Common myeloid progenitor, CD34-positive (primary cell): Measurements from ENCODE around the gene LPCAT2.
A peak's percentile ranks its signal among the peaks of the same experiment; 100 is the strongest.

Experiments
- CTCF ChIA-PET: fragments of 350-600 bp; sonication (Branson Sonifier 250); formaldehyde crosslinking; loops from one replicate; lab custom pipeline; 2021; ENCODE audit warnings: antibody characterized with exemption; lab: Charles Lee
- POLR2A ChIA-PET: fragments of 350-600 bp; sonication (Branson Sonifier 250); formaldehyde crosslinking; loops from one replicate; lab custom pipeline; 2021; ENCODE audit warnings: antibody characterized with exemption; lab: Charles Lee
- DNase-seq, 3 donors: peaks; one replicate each; pipeline versions ENCODE4 v3.0.0 to v3.0.0-alpha.2; 2013
- H3K27ac ChIP-seq, 2 experiments: 1 replicate in 1 of 2; 2 replicates in 1 of 2; pipeline ENCODE4 v1.7.0; 2013; ENCODE audit warnings: inconsistent platforms in 2 of 2, low read length in 2 of 2, mild to moderate bottlenecking in 2 of 2, low read depth in 1 of 2, moderate library complexity in 1 of 2; ENCODE audit not compliant: severe bottlenecking in 2 of 2, insufficient read depth in 1 of 2, poor library complexity in 1 of 2
- H3K27me3 ChIP-seq, 5 experiments: replicated peaks in 2 of 5; 1 replicate in 3 of 5; 2 replicates in 2 of 5; pipeline versions ENCODE4 v1.6.1 to v1.7.0; 2013; ENCODE audit warnings: low read length in 4 of 5, mild to moderate bottlenecking in 2 of 5, moderate library complexity in 2 of 5, inconsistent platforms in 1 of 5; ENCODE audit not compliant: insufficient read depth in 5 of 5, control insufficient read depth in 4 of 5
- H3K36me3 ChIP-seq, 4 experiments: 1 replicate in 2 of 4; 2 replicates in 2 of 4; pipeline versions ENCODE4 v1.6.1 to v1.7.0; 2013; ENCODE audit warnings: low read length in 3 of 4, control low read depth in 1 of 4, mild to moderate bottlenecking in 1 of 4; ENCODE audit not compliant: control insufficient read depth in 4 of 4, insufficient read depth in 4 of 4
- H3K4me1 ChIP-seq, 4 experiments: 1 replicate in 3 of 4; 2 replicates in 1 of 4; pipeline versions ENCODE4 v1.6.1 to v1.7.1; 2013; ENCODE audit warnings: low read length in 3 of 4, mild to moderate bottlenecking in 3 of 4, control low read depth in 1 of 4, inconsistent platforms in 1 of 4, moderate library complexity in 1 of 4; ENCODE audit not compliant: control insufficient read depth in 4 of 4, insufficient read depth in 4 of 4; ENCODE audit errors: control extremely low read depth in 1 of 4
- H3K4me3 ChIP-seq, 7 experiments: 1 replicate in 4 of 7; 2 replicates in 3 of 7; pipeline versions ENCODE4 v1.5.1 to v1.7.0; 2013; ENCODE audit warnings: mild to moderate bottlenecking in 7 of 7, low read length in 6 of 7, moderate library complexity in 6 of 7, inconsistent platforms in 2 of 7, low read depth in 2 of 7, control low read depth in 1 of 7; ENCODE audit not compliant: insufficient read depth in 4 of 7, control insufficient read depth in 1 of 7; ENCODE audit errors: extremely low read depth in 1 of 7
- H3K9me3 ChIP-seq, 5 experiments: 1 replicate in 4 of 5; 2 replicates in 1 of 5; pipeline versions ENCODE4 v1.6.1 to v1.7.1; 2013; ENCODE audit warnings: low read length in 4 of 5, mild to moderate bottlenecking in 2 of 5, inconsistent platforms in 1 of 5, low read depth in 1 of 5, moderate library complexity in 1 of 5; ENCODE audit not compliant: control insufficient read depth in 4 of 5, insufficient read depth in 2 of 5; ENCODE audit errors: control extremely low read depth in 1 of 5
- WGBS: methylation state at CpG from one replicate; pipeline ENCODE4 v1.1.5; 2013; ENCODE audit not compliant: insufficient coverage; 5-methylcytosine and 5-hydroxymethylcytosine counted together

The LPCAT2 gene

GRCh38 chr16:55540221-55540620 lies 31.3 kb downstream of the LPCAT2 start:
- 86% methylated on average over 1 of the region's 1 CpG for WGBS
- H3K4me3 ChIP-seq = no peak overlapping the region
- CTCF ChIA-PET = interaction anchor here (1.4 to 3.0 kb wide), 5 partner anchors 12 to 76 kb away, joined by 3 to 28 read pairs (median 9); no protein-coding TSS in a partner anchor
- H3K4me1 ChIP-seq = peaks cover 0 to 27% (median 10%) of the 10 kb centered on the region in 4 experiments
- no peaks in the 10 kb centered on the region for H3K27me3 ChIP-seq
- POLR2A ChIA-PET = interaction anchor here (0.5 kb wide), 1 partner anchor 1715 kb away, joined by 3 read pairs; no protein-coding TSS in a partner anchor
- DNase-seq = no peak
- H3K27ac ChIP-seq = no peak overlapping the region
- peaks cover 0 to 44% (median 22%) of the 10 kb centered on the region in 4 experiments for H3K36me3 ChIP-seq
- no peaks in the 10 kb centered on the region for H3K9me3 ChIP-seq

- Histone ChIP-seq H3K4me3 (no peak overlapping the region), H3K9me3 (no peaks in the 10 kb centered on the region), H3K4me1 (peaks cover 0 to 18% (median 8%) of the 10 kb centered on the region in 4 experiments), H3K27me3 (no peaks in the 10 kb centered on the region), H3K27ac (no peak overlapping the region), H3K36me3 (peaks cover 3 to 53% (median 26%) of the 10 kb centered on the region in 4 experiments)
- peak in 2 of 3 donors; percentile 44 to 51 for DNase-seq
- ChIA-PET POLR2A (no interaction called here), CTCF (interaction anchor here (0.9 to 3.0 kb wide), 7 partner anchors 15 to 78 kb away, joined by 3 to 28 read pairs (median 5); no protein-coding TSS in a partner anchor)
- WGBS = 100% methylated on average over 1 of the region's 1 CpG
Measured at GRCh38 chr16:55542459-55543082, 33.7 kb downstream of the LPCAT2 start.

- peaks cover 0 to 12% (median 5%) of the 10 kb centered on the region in 4 experiments for H3K4me1 ChIP-seq
- no peaks in the 10 kb centered on the region for H3K9me3 ChIP-seq
- H3K27ac ChIP-seq = no peak overlapping the region
- H3K27me3 ChIP-seq = no peaks in the 10 kb centered on the region
- H3K36me3 ChIP-seq = peaks cover 3 to 48% (median 21%) of the 10 kb centered on the region in 4 experiments
- no CpG with 5 or more reads among the region's 2 CpGs for whole genome bisulfite sequencing
- ChIA-PET POLR2A (no interaction called here), CTCF (interaction anchor here (0.7 to 7.3 kb wide), 13 partner anchors 9 to 160 kb away, joined by 3 to 74 read pairs (median 3); no protein-coding TSS in a partner anchor)
- peak in 2 of 3 donors; percentile 18 to 30 for DNase-seq
- no peak overlapping the region for H3K4me3 ChIP-seq
Measured at GRCh38 chr16:55543472-55543871, 34.6 kb downstream of the LPCAT2 start.

GRCh38 chr16:55552621-55553020 lies 43.7 kb downstream of the LPCAT2 start:
- no peaks in the 10 kb centered on the region for H3K27me3 ChIP-seq
- ChIA-PET CTCF (interaction anchor here (0.7 to 1.9 kb wide), 2 partner anchors 57 to 88 kb away, joined by 3 to 7 read pairs; no protein-coding TSS in a partner anchor), POLR2A (interaction anchor here (0.7 kb wide), 1 partner anchor 1955 kb away, joined by 3 read pairs; no protein-coding TSS in a partner anchor)
- no peak overlapping the region for H3K27ac ChIP-seq
- peaks cover 3 to 62% (median 42%) of the 10 kb centered on the region in 4 experiments for H3K36me3 ChIP-seq
- H3K9me3 ChIP-seq = peaks cover 0 to 20% (median 6%) of the 10 kb centered on the region in 5 experiments
- H3K4me1 ChIP-seq = no peaks in the 10 kb centered on the region
- no peak for DNase-seq
- no peak overlapping the region for H3K4me3 ChIP-seq

- ChIA-PET POLR2A (no interaction called here), CTCF (no interaction called here)
- DNase-seq = no peak
- Histone ChIP-seq H3K4me3 (no peak overlapping the region), H3K36me3 (peaks cover 3 to 70% (median 42%) of the 10 kb centered on the region in 4 experiments), H3K27me3 (no peaks in the 10 kb centered on the region), H3K4me1 (no peaks in the 10 kb centered on the region), H3K27ac (no peak overlapping the region), H3K9me3 (peaks cover 0 to 20% (median 6%) of the 10 kb centered on the region in 5 experiments)
- WGBS = 83% methylated on average over 1 of the region's 2 CpGs
Measured at GRCh38 chr16:55555436-55555835, 46.6 kb downstream of the LPCAT2 start.

- Histone ChIP-seq H3K27me3 (no peaks in the 10 kb centered on the region), H3K4me1 (no peaks in the 10 kb centered on the region), H3K27ac (no peak overlapping the region), H3K9me3 (peaks cover 0 to 20% (median 6%) of the 10 kb centered on the region in 5 experiments), H3K36me3 (peaks cover 2 to 66% (median 39%) of the 10 kb centered on the region in 4 experiments), H3K4me3 (no peak overlapping the region)
- no peak for DNase-seq
- ChIA-PET POLR2A (no interaction called here), CTCF (interaction anchor here (1.5 kb wide), 1 partner anchor 15 kb away, joined by 3 read pairs; no protein-coding TSS in a partner anchor)
Measured at GRCh38 chr16:55557186-55557585, 48.3 kb downstream of the LPCAT2 start.

GRCh38 chr16:55559233-55559632 lies 50.4 kb downstream of the LPCAT2 start:
- ChIA-PET CTCF (interaction anchor here (0.9 to 1.7 kb wide), 4 partner anchors 10 to 94 kb away, joined by 3 to 7 read pairs (median 4); no protein-coding TSS in a partner anchor), POLR2A (no interaction called here)
- Histone ChIP-seq H3K27me3 (no peaks in the 10 kb centered on the region), H3K4me3 (no peak overlapping the region), H3K27ac (no peak overlapping the region), H3K4me1 (no peaks in the 10 kb centered on the region), H3K9me3 (peaks cover 0 to 2% (median 0%) of the 10 kb centered on the region in 5 experiments), H3K36me3 (peaks cover 2 to 58% (median 29%) of the 10 kb centered on the region in 4 experiments)
- DNase-seq = no peak
